HG03066 (cell line): Measurements from ENCODE around the gene SLAMF7.
"Not testable (repeated sequence)": the region's sequence is repeated elsewhere in the genome, so short reads cannot be mapped to it uniquely, and the experiment has no call there.

Experiments
- ATAC-seq: cut with Tn5 transposase; IDR thresholded peaks from one replicate; pipeline ENCODE4 v1.9.1; 2021; ENCODE audit warnings: low read depth; ENCODE audit not compliant: unreplicated experiment

SLAMF7 gene, protein sequence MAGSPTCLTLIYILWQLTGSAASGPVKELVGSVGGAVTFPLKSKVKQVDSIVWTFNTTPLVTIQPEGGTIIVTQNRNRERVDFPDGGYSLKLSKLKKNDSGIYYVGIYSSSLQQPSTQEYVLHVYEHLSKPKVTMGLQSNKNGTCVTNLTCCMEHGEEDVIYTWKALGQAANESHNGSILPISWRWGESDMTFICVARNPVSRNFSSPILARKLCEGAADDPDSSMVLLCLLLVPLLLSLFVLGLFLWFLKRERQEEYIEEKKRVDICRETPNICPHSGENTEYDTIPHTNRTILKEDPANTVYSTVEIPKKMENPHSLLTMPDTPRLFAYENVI

DNA sequence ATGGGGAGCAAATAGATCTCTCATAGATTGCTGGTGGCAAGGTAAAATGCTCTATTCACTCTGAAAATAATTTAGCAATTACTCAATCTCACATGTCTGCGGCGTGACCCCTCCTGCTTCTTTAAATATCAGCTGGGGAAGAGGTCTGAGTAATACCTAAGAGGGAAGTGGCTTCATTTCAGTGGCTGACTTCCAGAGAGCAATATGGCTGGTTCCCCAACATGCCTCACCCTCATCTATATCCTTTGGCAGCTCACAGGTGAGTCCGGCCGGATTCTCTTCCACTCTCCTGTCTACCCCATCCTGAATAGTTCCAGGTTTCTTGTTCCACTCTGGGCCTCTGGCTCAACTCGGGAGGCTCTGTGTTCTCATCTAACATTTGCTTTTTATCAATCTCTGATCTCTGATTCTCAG, at the start of gene SLAMF7:
Gene SLAMF7, plus strand, starts transcription at position 150 of the 414 bp plus-strand sequence. Its CDS starts 55 bp downstream, at position 205.
- ATAC-seq = peak; percentile 55

DNA sequence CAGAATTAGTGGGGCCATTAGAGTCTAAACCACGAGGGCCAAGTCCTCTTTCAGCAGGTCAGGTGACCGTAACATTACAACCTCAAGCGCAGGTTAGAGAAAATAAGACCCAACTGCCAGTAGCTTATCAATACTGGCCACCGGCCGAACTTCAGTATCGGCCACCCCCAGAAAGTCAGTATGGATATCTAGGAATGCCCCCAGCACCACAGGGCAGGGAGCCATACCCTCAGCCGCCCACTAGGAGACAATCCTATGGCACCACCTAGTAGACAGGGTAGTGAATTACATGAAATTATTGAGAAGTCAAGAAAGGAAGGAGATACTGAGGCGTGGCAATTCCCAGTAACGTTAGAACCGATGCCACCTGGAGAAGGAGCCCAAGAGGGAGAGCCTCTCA, 46.7 kb upstream of the SLAMF7 start:
- not testable (repeated sequence) for ATAC-seq

DNA sequence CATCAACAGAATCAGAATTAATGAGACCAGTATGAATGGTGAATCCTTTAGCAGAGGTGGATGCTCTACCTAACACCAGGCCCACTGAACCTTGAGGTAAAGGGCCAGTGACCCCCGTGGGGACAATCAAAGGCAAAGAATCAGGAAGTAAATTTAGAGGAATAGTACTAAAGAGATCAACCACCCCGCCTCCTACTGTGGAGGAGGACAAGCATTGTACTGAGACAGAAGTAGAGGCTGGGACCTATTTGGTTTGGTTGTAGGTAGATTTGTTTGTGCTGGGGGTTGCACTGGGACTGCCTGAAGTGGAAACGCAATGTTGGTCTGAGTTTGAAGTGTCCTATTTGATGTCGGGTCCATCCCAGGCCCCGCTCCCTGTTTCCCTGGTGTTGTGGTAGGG, 36.9 kb upstream of the SLAMF7 start:
- no peak for ATAC-seq

DNA sequence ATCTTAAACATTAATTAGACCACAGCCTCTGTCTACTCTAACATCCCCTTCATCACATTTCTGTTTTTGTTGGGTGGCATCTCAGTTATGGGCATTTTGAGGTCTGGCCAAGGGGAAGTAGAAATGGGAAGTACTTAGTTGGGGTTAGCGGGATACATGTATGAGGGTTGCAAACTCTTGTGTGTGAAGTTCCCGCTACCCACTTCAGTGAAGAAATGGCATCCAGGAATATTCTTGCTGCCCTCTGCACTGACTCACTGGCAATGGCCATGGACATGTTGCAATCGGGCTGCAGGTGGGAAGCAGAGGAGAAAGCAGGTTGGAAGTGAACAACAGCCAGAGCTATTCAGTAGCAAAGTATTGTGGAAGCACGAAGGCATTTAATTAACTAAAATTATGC, 34.8 kb upstream of the SLAMF7 start:
- ATAC-seq = no peak

DNA sequence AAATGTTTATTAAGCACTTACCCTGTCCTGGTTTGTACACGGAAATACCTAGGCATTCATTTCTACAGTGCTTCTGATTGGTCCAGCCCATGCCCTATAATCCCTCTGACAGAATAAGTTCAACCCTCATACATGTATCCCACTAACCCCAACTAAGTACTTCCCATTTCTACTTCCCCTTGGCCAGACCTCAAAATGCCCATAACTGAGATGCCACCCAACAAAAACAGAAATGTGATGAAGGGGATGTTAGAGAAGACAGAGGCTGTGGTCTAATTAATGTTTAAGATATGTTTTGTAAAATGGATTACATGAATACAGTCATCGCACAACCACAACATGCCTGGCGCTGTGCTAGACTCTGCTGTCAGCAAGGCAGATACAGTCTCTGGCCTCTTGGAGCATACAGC, 33.8 kb upstream of the SLAMF7 start:
- ATAC-seq = not testable (repeated sequence)

DNA sequence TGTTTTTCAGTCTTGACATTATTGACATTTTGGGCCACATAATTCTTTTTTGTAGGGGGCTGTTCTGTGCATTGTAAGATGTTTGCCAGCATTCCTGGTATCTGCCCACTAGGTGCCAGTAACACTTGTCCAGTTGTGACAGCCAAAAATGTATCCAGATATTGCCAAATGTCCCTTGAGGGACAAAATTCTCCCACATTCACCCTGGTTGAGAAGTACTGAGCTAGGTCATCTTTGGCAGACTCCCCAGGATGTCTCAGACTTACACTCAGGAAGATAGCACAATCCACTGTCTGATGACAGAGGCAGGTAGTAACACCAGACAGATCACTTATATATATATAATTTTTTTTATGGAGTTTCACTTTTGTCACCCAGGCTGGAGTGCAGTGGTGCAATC, 33.3 kb upstream of the SLAMF7 start:
- ATAC-seq = no peak

DNA sequence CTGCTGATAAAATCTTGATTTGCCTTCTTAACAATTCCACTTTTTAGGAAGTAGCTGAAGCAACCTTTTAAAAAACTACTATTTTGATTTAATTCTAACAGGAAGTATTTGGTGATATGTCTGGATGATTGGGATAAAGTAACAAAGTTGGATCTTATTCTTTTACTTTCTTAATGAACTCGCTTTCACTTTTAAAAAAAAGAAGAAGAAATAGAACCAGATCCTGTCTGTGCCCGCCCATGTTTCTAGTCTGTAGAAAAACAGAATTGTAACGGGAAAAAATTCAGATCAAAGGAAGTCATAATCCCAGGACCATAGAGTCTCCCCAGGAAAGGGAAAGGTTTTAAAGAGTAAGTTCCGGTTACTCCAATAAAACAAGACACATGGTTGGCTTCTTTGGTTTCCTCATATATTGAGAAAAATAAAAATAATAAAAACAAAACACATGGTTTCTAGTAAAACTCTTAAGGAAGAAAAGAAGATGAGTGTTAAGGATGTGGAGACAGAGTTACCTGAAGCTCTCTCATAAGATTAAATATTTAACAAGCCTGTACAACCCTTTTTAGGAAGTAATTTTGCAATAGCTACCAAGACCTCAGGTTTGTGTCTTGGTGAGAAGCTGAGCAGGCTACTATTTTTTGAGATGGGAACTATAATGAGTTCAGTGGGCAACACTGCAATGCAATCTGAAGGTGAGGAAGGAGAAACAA, 32.4 kb upstream of the SLAMF7 start:
- ATAC-seq = no peak

DNA sequence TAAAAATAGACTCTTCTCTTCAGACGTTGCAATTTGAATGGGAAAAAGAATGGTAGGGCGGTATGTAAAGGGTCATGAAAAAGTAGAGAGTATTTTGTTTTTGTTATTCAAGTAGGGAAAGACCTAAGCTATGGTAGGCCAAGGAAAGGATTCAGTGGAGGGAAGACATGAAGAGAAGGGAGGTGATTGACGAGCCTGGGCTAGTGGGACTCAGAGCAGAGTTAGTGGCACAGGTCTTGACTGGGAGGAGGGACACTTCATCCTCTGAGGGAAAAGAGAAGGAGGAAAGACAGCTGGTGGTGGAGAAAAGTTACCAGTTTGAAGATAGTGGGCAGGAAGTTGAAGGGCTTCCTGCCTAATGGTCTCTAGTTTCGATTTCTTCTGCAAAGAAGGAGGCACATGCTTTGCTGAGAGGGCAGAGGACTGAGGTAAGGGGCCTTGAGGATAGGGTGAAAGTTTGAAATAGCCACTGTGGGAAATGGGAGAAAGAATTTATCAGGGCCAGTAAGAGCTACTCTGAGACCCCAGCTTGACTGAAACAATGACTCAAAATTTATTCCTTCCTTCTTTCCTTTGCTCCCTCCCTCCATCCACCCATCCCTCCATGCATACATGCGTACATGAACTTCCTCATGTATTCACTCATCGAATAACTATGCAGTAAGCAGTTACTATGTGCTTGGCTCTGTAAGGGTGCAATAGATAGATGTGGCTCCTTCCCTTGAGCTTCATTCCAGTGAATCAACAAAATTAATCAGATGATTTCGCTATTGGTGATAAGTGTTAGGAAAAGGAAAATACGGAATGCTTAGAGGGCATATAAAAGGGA, 31.6 kb upstream of the SLAMF7 start:
- ATAC-seq = no peak

DNA sequence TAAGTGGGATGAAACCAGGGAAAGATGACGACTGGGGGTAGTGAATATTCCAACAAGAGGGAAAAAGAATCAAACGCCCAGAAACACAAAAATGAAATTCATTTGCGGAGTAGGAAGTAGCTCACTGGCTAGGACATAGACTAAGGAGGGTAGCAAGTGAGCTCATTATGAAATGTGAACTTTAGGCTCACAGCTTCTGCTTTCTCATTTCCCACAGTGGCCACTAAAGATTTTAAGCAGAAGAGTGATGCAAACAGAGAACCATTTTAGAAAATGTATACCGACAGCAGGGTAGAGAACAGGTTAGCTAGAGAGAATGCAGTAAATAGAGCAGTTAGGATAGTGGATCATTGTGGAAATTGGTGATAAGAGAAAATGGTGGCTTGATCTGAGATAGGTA, 30.9 kb upstream of the SLAMF7 start:
- ATAC-seq = no peak

DNA sequence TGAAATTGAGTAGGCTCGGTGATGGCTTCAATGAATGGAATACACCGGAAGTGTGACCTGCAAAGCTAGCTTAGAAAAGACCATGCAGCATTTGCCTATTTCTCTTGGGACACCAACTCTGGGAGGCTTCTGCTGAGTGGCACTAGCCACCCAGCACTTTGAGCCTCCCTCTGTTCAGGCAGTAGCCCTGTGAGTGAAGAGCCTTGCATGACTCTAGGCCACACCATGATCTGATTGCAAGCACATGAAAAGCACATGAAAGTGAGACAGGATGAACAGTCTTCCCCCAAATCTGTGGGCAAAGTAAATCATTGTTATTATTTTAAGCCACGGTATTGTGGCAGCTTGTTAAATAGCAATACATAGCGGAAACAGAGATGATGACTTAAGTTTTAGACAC, 30.2 kb upstream of the SLAMF7 start:
- ATAC-seq = peak; percentile 35

DNA sequence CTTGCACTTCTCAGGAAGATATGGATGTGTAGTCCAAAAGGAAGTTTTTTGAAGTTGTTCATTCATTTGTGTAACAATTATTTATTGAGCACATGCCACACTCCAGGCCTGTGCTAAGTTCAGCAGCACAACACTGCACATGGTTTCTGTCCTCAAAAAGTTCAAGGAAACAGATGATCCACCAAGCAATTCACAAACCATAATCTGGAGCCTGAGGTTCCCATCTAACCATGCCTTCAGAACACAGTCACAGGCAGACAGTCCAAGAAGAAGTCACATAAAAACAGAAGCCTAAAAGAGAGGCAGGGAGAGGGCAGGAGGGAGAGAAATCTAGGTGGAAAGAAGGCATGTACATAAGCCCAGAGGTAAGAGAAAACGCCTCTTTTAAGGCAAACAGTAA, 29.3 kb upstream of the SLAMF7 start:
- no peak for ATAC-seq

DNA sequence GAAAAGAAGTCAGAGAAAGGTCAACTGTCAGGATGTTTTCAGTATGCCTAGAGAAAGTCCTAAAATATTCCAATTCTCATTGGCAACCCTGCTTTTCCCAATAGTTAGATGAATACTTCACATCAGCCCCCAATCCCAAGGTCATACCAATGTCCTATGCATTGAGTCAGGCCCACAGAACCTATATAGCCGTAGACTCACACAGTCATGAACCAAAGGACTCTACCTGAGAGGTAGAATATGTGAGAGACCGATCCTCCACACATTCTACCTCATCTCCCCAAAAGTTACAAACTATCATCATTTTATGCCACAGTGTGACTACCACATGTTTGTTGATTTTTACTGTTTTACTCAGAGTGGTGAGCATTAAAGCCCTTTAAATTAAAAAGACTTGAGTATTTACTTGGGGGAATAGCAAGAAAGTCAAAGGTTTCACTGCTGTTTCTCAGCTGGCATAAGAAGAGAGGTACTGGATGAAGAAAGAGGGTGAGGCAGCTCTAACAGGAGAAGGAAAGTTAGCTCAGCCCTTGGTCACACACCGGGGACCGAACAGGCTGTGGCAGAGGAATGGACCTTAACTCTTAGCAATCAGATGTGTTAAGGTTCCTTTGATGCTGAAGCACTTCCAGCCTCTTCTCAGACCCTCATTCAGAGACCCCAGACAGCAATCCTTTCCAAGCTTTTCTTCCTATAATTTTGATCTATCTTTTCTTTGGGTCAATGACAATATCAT, 28.4 kb upstream of the SLAMF7 start:
- ATAC-seq = no peak

DNA sequence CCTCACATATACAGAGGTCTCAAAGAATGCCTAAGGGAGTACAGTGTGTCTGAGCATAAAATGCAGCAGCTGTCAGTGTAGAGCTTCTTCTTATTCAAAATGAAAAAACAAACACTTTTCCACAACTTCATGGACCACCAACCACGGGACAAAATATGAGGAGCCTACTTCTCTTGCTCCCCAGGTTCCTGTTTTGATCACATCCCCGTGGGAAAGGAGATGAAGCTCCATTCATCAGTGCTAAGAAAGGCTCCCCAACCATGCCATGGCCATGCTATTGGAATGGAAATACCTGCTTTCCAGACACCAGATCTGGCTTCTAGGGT, 27.8 kb upstream of the SLAMF7 start:
- ATAC-seq = no peak

DNA sequence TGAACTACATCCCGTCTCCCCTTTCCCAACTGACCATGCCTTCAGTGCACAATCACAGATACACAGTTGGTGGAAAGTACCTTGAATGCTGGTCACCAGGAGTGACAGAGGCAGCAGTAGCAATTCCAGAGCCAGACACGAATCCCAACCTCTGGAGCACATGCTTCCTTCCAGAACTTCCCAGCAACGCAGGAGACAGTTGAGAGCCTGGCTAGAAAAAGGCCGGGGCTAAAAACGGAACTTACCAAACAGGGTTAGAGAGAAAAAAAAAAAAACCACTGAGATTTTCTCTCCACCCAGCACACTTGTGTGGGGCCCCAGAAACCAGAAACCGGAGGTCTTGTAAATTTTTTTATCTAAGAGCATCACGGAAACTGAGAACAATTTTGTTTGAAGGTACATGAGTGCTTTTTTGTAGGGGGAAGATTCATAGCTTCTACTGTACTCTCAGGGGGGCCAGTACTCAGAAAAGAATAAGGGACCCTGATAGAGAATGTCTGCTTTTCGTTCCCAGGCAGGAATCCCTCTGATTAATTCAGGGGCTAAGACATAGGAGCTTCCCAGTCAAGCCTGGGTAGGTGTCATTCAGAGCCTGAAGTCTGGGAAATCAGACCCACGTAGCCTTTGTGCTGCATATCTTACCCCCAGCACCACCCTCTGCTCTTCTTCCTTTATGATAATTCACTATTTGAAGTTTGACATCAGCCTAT, 27.3 kb upstream of the SLAMF7 start, which contains the start of gene CD48:
Gene CD48, minus strand, starts transcription at position 221 of the 710 bp plus-strand sequence. Its CDS starts 59 bp downstream, at position 162.
- peak; percentile 40 for ATAC-seq

DNA sequence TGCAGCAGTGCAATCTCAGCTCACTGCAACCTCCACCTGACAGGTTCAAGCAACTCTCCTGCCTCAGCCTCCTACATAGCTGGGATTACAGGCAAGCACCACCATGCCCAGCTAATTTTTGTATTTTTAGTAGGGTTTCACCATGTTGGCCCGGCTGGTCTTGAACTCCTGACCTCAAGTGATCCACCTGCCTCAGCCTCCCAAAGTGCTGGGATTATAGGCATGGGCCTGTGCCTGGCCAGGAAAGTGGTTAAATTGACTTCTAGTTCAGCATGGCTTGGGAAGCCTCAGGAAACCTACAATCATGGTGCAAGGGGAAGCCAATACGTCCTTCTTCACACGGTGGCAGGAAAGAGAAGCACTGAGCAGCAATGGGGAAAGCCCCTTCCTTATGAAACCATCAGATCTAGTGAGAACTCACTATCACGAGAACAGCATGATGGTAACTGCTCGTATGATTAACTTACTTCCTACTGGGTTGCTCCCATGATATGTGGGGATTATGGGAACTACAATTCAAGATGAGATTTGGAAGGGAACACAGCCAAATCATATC, 26.4 kb upstream of the SLAMF7 start:
- peak; percentile 49 for ATAC-seq

DNA sequence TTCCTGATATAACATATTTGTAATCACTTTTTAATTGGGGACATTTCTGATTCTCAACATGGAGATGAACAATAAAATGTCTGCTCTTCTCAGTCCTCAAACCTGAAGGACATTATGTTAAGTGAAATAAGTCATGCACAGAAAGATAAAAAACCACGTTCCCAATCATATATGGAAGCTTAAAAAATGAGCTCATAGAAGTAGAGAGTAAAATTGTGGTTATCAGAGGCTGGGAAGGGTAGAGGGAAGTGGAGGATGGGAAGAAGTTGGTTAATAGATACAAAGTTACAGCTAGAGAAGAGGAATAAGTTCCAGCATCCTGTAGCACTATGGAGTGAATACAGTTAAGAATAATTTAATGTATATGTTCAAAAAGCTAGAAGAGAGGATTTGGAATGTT, 25.9 kb upstream of the SLAMF7 start:
- no peak for ATAC-seq

DNA sequence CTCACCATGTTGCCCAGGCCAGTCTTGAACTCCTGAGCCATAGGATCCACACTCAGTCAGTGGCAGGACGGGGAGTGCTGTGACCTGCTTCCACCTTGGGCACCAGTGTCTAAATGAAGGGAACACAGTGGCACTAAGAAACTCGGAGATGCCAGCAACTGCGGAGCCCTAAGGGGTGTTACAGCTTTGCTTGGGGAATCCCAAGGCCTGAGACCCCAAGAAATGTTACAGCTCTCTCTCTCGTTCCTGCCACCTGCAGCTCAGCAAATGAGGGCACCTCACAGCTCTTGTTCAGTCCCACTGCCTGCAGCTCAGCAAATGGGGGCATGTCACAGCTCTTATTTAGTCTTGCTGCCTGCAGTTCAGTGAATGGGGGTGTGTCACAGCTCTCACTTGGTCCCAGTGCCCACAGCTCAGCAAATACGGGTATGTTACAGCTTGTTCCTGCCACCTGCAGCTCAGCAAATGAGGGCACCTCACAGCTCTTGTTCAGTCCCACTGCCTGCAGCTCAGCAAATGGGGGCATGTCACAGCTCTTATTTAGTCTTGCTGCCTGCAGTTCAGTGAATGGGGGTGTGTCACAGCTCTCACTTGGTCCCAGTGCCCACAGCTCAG, 24.9 kb upstream of the SLAMF7 start:
- ATAC-seq = not testable (repeated sequence)

DNA sequence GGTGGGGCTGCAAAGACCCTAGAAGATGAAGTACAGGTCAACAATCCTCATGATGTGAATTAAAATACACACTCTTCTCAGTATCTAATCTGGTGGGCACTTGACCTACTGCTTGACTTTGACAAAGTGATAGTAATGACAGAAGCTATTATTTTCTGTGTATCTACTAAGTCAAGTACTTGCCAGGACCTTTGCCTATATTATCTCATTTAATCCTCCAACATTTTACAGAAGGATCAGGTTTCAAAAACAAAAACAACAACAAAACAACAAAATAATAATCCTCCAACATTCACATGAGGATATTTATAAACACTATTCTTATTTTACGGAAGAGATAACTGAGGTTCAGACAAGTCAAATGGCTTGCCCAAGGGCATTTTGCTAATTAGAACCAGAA, 23.0 kb upstream of the SLAMF7 start:
- no peak for ATAC-seq

DNA sequence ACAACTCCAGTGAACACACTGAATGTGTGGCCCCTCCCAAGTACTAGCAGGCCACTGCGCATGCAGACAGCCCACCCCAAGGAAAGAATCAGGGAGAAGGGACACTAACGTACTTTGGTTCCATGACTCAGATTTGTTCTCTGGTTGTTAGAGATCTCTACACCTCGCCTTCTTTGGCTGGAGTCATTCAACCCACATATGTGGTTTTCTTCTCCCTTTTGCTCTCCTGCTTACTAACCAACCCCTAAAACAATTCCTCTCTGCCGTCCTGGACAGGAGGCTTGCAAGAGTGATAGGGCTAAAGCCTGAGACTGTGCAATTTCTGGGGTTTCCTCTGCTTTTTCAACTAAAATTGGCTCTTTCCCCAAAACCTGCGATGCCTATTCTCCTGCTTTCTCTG, 21.7 kb upstream of the SLAMF7 start:
- ATAC-seq = no peak
